HG03064 (cell line): ENCODE measurements around the gene ATP6V1F.
"Not testable (repeated sequence)": the region's sequence is repeated elsewhere in the genome, so short reads cannot be mapped to it uniquely, and the experiment has no call there.

Experiments used
- ATAC-seq: cut with Tn5 transposase; IDR thresholded peaks from one replicate; pipeline ENCODE4 v1.9.1; 2021; ENCODE audit warnings: low read depth; ENCODE audit not compliant: unreplicated experiment

Gene ATP6V1F

GRCh38 chr7:128894101-128894440 lies 31.4 kb downstream of the ATP6V1F start:
- no peak for ATAC-seq

- ATAC-seq: no peak
These were observed 32.7 kb downstream of the ATP6V1F start for GRCh38 chr7:128895320-128895719.

GRCh38 chr7:128899392-128899791 lies 36.7 kb downstream of the ATP6V1F start:
- no peak for ATAC-seq

GRCh38 chr7:128900237-128900636 lies 37.6 kb downstream of the ATP6V1F start:
- no peak for ATAC-seq

DNA sequence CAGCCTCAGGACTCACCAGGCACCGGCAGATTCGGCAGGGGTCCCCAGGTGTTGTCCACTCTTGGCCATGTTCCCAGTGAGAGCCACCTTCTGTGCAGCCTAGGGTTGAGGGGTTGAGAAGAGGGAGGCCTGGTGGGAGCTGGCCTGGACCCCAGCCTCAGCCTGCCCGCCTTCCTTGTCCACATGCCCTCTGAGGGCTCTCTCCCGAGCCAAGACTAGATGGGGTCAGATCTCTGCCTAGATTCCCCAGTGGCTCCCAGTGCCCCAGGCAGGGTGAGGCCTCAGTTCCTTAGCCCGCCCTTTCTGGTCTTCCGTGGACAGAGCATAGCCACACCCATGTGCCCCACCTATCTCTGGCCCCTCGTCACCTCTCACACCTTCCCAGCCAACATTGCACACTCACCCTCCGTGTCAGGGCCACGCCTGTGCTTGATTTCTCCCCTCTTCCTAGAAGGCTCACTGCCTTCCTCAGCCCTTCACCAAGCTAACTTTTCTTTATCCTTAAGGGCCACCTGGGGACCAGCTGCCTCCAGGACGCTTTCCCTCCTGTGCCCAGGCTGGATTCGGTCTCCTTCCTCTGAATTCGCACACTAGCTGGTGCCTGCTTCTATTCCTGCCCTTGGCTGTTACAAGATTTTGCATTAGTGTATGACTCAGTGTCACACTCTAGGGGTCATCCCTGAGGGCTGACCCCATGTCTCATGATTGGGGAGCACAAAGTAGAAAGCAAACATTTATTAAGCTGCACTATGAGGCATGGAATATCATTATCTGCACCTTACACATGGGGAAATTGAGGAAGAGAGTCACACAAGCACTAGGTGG lies 40.3 kb downstream of the ATP6V1F start:
- no peak for ATAC-seq

- no peak for ATAC-seq
These were observed 41.1 kb downstream of the ATP6V1F start for GRCh38 chr7:128903621-128904361.

- ATAC-seq: no peak
These were observed 41.9 kb downstream of the ATP6V1F start for GRCh38 chr7:128904381-128905197.

DNA sequence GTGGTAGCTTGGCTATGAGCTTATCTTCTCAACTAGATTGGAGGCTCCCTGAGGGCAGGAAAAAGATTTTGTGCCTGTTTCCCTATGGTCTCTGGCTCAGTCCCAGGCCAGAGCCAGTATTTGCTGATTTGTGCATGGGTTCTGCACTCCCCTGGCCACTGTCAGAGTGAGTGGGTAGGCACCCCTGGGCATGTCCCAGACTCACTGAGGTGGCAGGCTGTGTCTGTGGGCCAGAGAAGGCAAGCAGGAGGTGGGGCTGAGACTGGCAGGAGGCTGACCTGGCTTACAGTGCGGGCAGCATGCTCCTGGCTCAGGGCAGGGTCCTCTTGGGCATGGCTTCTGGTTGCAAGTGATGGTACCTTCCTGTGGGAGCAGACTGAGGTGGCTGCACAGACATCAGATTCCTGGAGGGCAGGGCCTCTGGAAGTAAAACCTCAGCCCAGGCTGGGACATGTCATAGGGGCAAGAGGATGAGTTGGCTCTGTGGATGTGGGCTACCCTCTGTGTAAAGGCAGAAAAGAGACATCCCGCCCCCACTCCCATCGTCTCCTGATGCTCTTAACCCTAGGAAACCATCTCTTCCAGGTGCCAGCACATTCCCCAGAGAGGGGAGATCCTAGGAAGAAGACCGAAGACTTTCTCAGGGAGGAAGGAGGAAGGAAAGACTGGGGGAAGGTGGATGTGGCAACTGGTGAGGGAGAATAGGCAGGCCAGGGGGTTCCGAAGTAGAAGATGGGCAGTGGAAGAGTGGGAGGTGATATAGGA lies 43.5 kb downstream of the ATP6V1F start:
- no peak for ATAC-seq

DNA sequence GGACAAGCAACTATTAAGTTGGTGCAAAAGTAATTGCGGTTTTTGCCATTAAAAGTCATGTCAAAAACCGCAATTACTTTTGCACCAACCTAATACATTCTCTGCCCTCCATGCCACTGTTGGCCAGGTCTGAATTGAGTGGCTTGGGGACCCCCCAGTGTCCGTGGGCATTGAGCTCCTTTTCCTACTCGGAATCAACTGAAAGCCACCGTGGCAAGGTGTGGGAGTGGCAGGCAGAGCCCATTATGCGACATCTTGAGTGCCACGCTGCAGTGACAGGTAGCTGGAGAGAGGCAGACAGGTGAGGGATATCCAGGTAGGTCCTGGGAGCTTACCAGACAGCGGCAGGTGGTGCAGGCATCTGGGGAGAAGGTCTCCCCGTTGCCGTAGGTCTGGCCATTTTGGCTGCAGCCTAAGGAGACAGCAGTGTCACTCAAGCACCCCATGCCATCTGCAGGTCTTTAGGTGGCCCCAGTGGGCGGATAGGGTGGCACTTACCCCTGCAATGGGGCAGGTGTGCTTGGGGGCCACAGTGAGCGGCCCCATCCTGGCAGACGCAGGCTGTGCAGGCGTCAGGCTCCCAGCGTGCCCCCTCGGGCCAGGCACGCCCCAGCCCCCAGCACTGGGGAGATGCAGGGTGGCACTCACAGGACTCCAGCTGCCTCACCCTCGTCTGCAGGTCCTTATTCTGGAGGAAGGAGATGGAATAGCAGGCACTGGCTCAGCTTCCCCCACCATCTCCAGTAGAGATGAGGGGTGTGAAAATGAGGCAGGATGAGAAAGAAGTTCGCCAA lies 44.3 kb downstream of the ATP6V1F start:
- ATAC-seq: no peak

DNA sequence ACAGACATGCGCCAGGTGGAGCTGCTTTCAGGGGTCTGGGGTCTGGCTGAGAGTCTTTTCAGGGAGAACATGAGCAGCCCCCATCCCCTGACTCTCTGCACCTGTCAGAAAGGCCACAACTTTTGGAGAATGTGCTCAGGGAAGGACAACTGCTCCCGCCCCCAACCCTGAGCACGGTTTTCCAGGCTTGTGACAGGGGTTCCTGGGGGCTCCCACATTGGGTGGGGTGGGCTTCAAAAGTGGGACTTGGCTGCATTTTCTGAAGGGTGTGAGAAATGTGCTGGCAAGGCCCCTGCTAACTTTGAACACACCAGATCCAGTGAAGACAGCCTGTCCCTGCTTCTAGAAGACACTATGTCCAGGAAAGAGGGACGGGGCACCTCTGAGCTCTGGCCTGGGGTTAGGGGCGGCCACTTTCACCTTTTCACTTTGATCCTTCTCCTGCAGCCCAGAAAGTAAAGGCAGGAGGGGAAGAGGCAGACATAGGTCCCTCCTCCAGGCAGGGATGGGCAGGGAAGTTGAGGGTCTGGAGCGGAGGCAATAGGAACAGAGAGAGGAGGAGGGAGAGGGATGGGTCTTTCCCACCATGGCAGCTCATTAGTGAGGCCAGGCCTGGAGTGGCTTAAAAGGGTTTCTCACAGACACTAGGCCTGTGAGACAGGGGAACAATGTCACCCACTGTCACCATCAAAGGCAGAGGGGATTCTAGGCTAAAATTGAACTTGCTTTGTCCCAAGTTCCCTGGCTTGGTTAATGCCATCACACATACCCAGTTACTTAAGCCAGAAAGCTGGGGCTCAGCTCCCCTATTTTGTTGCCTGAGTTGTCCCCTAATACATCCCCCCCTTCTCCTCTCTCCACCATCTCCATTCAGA lies 46.3 kb downstream of the ATP6V1F start:
- ATAC-seq: no peak

DNA sequence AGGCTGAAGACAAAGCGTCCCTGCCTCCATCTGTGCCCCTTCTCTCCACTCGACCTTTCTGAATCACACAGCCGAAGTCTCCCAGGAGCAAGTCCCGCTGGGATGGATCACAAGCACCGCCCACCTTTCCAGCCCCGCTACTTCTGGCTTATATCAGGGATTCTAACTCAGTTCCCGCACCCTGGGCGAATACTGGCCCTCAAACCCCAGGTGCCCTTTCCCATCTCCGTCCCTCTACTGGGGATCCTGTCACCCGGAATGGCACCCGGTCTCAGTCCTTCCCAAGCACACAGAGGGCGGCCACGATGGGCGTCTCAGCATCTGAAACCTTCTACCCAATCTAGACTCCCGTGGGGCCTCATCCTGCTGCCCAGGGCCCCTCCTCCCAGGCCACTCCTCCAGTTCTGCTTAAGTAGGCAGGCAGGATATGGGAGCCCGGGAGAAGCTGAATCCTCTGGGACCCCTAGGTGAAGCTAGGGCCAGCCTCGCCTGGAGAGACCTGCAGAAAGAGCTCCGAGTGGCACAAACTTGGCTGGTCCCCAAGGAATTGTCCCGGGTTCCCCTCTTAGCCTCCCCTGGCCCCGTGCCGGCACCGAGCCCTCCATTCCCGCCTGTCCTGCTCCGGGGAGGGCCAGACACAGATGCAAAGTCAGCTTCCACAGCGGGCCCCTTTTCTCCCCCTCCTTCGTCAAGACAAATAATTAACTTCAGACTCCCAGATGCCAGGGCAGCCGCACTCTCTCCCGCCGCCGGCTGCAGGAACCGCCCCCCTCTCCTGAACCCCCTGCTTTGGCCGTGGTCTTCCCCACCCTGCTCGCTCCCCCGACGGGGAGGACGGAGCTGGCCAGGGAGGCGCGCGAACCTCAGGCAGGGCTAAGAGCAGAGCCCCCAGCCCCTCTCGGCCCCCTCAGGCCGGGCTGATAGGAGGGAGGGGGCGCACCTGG lies 47.2 kb downstream of the ATP6V1F start:
- no peak for ATAC-seq

GRCh38 chr7:128910569-128910945 lies 47.9 kb downstream of the ATP6V1F start, which contains the start of gene KCP:
Gene KCP (minus strand): TSS chr7:128910709. CDS start chr7:128910676, 33 bp downstream.
- ATAC-seq: no peak

GRCh38 chr7:128911423-128912031 lies 48.9 kb downstream of the ATP6V1F start:
- ATAC-seq: no peak

DNA sequence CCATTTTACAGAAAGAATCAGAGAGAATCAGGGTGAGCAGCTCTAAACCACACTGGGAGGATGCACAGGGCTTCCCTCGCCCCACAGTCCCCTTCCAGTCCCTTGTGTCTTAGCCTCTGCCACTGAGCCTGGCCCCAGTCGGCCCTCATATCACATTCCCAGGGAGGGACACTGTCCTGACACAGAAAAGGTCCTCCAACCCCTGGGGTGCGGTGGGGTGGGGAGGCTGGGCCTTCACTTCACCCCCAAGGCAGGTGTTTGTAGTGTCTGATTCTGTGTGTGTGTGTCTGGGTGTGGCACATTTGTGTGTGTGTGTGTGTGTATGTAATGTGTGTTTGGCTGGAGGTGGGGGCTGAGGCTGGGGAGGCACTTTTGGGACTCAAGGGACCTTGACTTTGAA lies 49.6 kb downstream of the ATP6V1F start:
- ATAC-seq: no peak

- ATAC-seq: not testable (repeated sequence)
These were observed 50.2 kb downstream of the ATP6V1F start for GRCh38 chr7:128912709-128913495.

DNA sequence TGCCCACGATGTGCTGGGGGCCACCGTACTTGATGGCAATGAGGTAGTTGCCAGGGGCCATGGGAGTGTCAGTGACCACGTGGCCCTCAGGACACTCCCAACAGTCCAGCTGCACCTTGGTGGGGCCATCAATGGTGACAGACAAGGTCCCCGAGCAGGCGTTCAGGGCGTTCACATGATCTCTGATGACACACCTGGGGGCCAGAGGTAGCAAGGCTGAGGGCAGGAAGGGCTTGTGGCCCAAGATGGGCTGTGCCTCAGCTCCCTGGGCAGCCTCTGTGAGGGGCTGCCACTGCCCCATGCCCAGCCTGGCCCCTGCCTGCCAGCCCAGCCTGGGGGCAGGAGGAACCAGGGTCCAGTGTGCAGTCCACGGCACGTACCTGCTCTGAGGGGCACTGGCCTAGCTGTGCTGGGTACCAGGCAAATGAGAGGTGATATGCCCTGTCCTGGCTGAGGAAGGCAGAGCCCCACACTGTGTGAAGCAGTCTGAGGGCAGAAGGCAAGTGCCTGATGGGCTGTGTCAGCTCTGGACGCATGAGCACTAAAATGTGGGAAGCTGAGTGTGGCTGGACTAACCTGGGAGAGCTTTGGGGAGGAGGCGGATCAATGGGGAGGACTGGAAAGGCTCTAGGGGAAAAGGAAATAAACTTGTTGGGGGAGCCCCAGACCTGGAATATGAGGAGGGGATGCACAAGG lies 51.4 kb downstream of the ATP6V1F start:
- ATAC-seq: no peak
